Measurements from ENCODE around the gene TLCD1. TPM values are rescaled to one million over a fixed set of nuclear protein-coding genes. Genes with fewer than 3 reads are reported as not detected.
"Not testable (repeated sequence)": the region's sequence is repeated elsewhere in the genome, so short reads cannot be mapped to it uniquely, and the experiment has no call there.

TLCD1 gene
- total RNA-seq, 3 donors from 2014 or later, result 4.8 to 21.3 (median 16.8) TPM

DNA sequence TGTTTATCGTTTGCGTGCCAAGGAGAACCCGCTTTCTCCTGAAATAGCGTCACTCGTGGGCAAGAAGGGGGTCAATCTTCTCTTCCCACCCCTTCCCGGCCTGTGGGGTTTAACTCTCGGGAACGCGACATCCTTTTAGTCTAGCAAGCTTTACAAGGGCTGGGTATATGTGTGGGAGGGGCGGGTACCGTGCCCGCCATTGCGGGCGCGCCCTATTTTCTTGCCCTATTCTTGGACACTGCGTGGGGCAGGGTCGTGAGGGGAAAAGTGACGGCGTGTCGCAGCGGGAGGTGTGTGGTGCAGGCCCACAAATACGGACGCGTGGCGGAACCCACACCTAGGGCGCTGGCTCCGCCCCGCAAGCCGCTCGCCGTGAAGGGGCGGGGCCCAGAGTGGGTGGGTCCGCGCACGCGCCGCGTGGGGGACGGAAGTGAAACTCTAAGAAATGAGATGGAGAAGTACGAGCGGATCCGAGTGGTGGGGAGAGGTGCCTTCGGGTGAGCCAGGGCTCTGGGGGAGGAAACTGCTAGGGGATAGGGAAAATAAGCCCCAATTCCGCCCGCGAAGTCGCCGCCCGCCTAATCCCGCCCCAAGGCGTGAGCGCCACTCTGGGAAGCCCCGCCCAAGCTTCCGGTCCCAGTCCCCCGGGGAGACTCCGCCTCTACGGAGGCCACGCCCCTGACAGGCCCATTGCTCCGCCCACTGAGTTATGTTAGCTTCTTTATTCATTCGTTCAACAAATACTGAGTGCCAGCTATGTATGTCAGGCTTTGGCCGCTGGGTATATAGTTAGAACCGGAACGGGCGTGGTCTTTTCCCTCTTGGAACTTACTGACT is 2.5 kb upstream of the TLCD1 start, which contains the start of gene NEK8:
Gene NEK8, plus strand, starts transcription at position 425 of the 837 bp plus-strand sequence. Its CDS starts 26 bp downstream, at position 451.
- H3K9me3 ChIP-seq, result no peaks in the 10 kb centered on the region
- H3K4me3 ChIP-seq, result peak within 1 kb of the TSS; percentile 44
- H3K4me1 ChIP-seq (ENCODE audit: low read depth), result peaks cover 30% of the 10 kb centered on the region
- intact Hi-C loops (cut with DNase I, micrococcal nuclease), result no loop called here
- peaks cover 6% of the 10 kb centered on the region for H3K36me3 ChIP-seq (ENCODE audit: low read depth)
- ATAC-seq, result peak; percentile 72
- DNase-seq, result peak; percentile 98 to 100 (median 100)
- no peak for TF ChIP-seq CTCF (IDR thresholded peaks at IDR 0.05)

- peak; percentile 71 for ATAC-seq
- DNase-seq, result peak; percentile 95 to 97 (median 97)
- intact Hi-C loops (cut with DNase I, micrococcal nuclease), result no loop called here
- H3K4me1 ChIP-seq (ENCODE audit: low read depth), result peaks cover 47% of the 10 kb centered on the region
- H3K9me3 ChIP-seq, result no peaks in the 10 kb centered on the region
- TF ChIP-seq CTCF (IDR thresholded peaks at IDR 0.05), result peak; percentile 99
- H3K4me3 ChIP-seq, result peak overlapping the region; percentile 40
- H3K36me3 ChIP-seq (ENCODE audit: low read depth), result peaks cover 9% of the 10 kb centered on the region
Observed at GRCh38 chr17:28726627-28727491, 826 bp upstream of the TLCD1 start.

- H3K36me3 ChIP-seq (ENCODE audit: low read depth), result peaks cover 9% of the 10 kb centered on the region
- peaks cover 59% of the 10 kb centered on the region for H3K4me1 ChIP-seq (ENCODE audit: low read depth)
- peak; percentile 68 to 87 (median 86) for DNase-seq
- intact Hi-C loops (cut with DNase I, micrococcal nuclease), result no loop called here
- TF ChIP-seq CTCF (IDR thresholded peaks at IDR 0.05), result no peak
- H3K9me3 ChIP-seq, result no peaks in the 10 kb centered on the region
- no peak overlapping the region for H3K4me3 ChIP-seq
- ATAC-seq, result peak; percentile 31
Observed at GRCh38 chr17:28725660-28726225, 290 bp downstream of the TLCD1 start.

DNA sequence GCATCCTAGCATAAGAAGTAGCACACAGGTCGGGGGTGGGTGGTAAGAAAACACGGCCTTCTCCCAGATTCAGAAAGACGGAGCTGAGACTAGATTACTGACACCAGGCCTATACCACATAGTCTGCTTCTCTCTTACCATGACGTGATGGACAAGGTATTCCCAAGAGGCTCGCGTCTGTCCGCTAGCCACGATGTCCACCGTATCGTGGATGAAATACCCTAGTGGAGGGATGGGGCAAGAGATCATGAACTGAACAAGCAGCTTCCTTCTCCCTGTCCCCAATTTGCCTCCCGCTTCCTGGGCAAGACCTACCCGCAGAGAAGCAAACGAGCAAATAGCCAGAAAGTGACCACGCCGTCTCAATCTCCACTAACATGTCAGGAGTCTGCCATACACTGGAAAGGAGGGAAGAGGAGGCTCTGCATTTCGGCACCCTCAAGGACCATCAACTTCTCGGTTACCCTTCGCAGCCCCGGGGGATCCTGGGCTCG is 820 bp downstream of the TLCD1 start:
- Histone ChIP-seq H3K4me1 (ENCODE audit: low read depth) (peaks cover 60% of the 10 kb centered on the region), H3K36me3 (ENCODE audit: low read depth) (peaks cover 9% of the 10 kb centered on the region), H3K9me3 (no peaks in the 10 kb centered on the region), H3K4me3 (no peak overlapping the region)
- DNase-seq (no peak), ATAC-seq (no peak)
- TF ChIP-seq CTCF (IDR thresholded peaks at IDR 0.05), result no peak
- intact Hi-C loops (cut with DNase I, micrococcal nuclease), result no loop called here

GRCh38 chr17:28724500-28725165 is 1.4 kb downstream of the TLCD1 start:
- intact Hi-C loops (cut with DNase I, micrococcal nuclease), result no loop called here
- H3K4me3 ChIP-seq, result no peak overlapping the region
- ATAC-seq (no peak), DNase-seq (peak in 1 of 3 donors; percentile 36)
- H3K36me3 ChIP-seq (ENCODE audit: low read depth), result peaks cover 10% of the 10 kb centered on the region
- TF ChIP-seq CTCF (IDR thresholded peaks at IDR 0.05), result no peak
- H3K9me3 ChIP-seq, result no peaks in the 10 kb centered on the region
- H3K4me1 ChIP-seq (ENCODE audit: low read depth), result peaks cover 57% of the 10 kb centered on the region

DNA sequence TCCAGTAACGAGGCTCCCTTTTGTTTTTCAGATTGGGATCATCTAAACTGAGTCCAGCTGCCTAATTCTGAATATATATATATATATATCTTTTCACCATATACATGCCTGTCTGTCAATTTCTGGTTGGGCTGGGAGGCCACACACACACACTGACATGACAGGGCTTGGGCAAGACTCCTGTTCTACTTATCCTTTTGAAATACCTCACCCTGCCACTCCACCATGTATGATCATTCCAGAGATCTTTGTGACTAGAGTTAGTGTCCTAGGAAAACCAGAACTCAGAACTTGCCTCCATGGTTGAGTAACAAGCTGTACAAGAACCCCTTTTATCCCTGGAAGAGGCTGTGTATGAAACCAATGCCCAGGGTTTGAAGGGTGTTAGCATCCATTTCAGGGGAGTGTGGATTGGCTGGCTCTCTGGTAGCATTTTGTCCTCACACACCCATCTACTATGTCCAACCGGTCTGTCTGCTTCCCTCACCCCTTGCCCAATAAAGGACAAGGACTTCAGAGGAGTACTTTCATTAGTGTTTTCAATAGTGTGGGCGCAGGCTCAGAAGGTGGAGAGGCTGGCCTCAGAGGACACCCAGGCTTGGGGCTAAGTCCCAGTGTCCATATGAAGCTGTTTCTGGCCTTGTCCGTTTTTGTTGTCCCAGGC is 2.1 kb downstream of the TLCD1 start:
- not testable (repeated sequence) for ATAC-seq
- peaks cover 56% of the 10 kb centered on the region for H3K4me1 ChIP-seq (ENCODE audit: low read depth)

More for the DNA sequence above, 2.1 kb downstream of the TLCD1 start:
- peaks cover 12% of the 10 kb centered on the region for H3K36me3 ChIP-seq (ENCODE audit: low read depth)
- H3K9me3 ChIP-seq; intact Hi-C loops (cut with DNase I, micrococcal nuclease); DNase-seq; H3K4me3 ChIP-seq: not testable (repeated sequence)

All from mucosa of descending colon (tissue), 3 donors.